ENCODE data around the gene SLC1A5. TPM values are rescaled to one million over a fixed set of nuclear protein-coding genes. Genes with fewer than 3 reads are reported as not detected.

The SLC1A5 gene
- total RNA-seq, 1 donor from 2014 or later: 91.4 TPM

DNA sequence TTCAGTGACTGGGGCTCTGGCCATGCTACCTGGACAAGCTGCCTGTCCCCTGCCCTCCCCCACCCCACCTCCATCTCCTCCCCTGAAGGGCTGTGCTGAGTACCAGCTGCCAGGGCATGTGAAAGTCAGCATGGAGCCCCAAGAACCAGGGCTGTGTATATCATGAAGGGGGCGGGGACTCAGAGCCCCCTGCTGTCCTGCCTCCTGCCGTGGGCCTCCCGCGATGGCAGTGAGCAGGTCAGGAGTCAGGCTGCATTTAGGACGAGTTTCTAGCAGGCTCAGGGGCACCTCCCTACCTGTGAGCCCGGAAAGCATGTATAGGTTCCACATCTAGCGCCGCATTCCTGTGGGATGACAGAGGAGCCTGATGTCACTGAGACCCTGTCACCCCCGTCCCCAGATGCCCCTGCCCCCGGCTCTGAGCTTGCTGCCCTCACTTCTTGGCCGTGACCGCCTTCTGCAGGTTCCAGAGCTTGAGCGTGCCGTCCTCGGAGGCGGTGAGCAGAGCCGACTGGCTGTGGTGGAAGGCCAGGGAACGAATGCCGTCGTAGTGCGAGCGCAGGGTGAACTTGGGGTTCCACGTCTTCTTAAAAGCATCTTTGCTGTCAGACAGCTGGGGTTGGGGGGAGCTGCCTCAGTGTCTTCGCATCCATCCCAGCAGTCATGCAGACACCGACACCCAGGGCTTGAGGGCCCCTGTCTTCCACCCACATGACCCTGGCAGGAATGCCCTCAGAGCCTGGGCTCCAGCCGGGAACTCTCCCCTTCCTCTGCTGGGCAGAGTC is 63.2 kb downstream of the SLC1A5 start:
- Mint-ChIP-seq H3K36me3 (peaks cover 8% of the 10 kb centered on the region), H3K4me3 (no peak overlapping the region), H3K27me3 (no peaks in the 10 kb centered on the region), H3K4me1 (ENCODE audit: unreplicated experiment) (peaks cover 7% of the 10 kb centered on the region), H3K27ac (no peak overlapping the region), H3K9me3 (no peaks in the 10 kb centered on the region)
- no peak for DNase-seq (ENCODE audit: extremely low spot score, unreplicated experiment)
- TF ChIP-seq, protein P1, sequence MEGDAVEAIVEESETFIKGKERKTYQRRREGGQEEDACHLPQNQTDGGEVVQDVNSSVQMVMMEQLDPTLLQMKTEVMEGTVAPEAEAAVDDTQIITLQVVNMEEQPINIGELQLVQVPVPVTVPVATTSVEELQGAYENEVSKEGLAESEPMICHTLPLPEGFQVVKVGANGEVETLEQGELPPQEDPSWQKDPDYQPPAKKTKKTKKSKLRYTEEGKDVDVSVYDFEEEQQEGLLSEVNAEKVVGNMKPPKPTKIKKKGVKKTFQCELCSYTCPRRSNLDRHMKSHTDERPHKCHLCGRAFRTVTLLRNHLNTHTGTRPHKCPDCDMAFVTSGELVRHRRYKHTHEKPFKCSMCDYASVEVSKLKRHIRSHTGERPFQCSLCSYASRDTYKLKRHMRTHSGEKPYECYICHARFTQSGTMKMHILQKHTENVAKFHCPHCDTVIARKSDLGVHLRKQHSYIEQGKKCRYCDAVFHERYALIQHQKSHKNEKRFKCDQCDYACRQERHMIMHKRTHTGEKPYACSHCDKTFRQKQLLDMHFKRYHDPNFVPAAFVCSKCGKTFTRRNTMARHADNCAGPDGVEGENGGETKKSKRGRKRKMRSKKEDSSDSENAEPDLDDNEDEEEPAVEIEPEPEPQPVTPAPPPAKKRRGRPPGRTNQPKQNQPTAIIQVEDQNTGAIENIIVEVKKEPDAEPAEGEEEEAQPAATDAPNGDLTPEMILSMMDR (conservative IDR thresholded peaks at IDR 0.05): no peak

Other genes starting within 250 kb of the SLC1A5 start
- 315 and 335 TPM in 2 replicates for gene CALM3, start 187.3 kb downstream of the SLC1A5 start, total RNA-seq (ENCODE audit: low replicate concordance)
- 0.46 TPM in 1 of 2 replicates, not detected in the other for gene PTGIR, start 163.5 kb downstream of the SLC1A5 start, total RNA-seq (ENCODE audit: low replicate concordance)
- gene GNG8, start 152.4 kb downstream of the SLC1A5 start, total RNA-seq (ENCODE audit: low replicate concordance): 2.4 TPM in 1 of 2 replicates, not detected in the other
- 1.3 and 24.5 TPM in 2 replicates for gene DACT3, start 127.4 kb downstream of the SLC1A5 start, total RNA-seq (ENCODE audit: low replicate concordance)
- 56.8 and 70.8 TPM in 2 replicates for gene PRKD2, start 71.5 kb downstream of the SLC1A5 start, total RNA-seq (ENCODE audit: low replicate concordance)
- 24.2 and 38.4 TPM in 2 replicates for gene FKRP, start 42.5 kb downstream of the SLC1A5 start, total RNA-seq (ENCODE audit: low replicate concordance)
- 83.4 and 105 TPM in 2 replicates for gene STRN4, start 42.1 kb downstream of the SLC1A5 start, total RNA-seq (ENCODE audit: low replicate concordance)
- 128 and 135 TPM in 2 replicates for gene AP2S1, start 62.3 kb upstream of the SLC1A5 start, total RNA-seq (ENCODE audit: low replicate concordance)
- gene ARHGAP35, start 72.4 kb upstream of the SLC1A5 start, total RNA-seq (ENCODE audit: low replicate concordance): 54.1 and 72.3 TPM in 2 replicates
- 3.6 and 6.6 TPM in 2 replicates for gene NPAS1, start 231.2 kb upstream of the SLC1A5 start, total RNA-seq (ENCODE audit: low replicate concordance)